NOMO-1 (cell line): ENCODE measurements around the gene MIER2.

Source experiments
- DNase-seq, 2 experiments: peaks; one replicate each; lab custom pipeline; 2025; ENCODE audit not compliant: unreplicated experiment in 2 of 2; lab: John Stamatoyannopoulos, UW

MIER2 gene

DNA sequence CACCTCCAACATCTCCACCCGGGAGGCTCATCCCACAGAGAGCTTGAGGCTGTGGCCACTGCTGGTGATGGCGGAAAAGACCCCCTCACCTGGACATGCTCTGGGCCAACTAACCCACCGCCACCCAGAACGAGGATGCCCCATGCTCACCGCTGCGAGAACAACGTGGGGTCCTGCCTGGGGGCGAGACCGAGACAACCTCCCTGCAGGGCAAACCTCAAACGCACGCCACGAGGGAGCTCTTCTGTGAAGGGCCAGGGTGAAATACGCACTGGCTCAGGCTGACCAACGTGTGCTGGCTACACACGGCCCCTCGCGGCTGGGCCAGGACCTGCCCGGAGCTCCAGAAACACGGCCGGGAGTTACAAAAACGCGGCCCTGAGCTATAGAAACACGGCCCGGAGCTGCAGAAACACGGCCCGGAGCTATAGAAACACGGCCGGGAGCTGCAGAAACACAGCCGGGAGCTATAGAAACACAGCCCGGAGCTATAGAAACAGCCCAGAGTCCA is 34.4 kb downstream of the MIER2 start:
- DNase-seq = no peak

DNA sequence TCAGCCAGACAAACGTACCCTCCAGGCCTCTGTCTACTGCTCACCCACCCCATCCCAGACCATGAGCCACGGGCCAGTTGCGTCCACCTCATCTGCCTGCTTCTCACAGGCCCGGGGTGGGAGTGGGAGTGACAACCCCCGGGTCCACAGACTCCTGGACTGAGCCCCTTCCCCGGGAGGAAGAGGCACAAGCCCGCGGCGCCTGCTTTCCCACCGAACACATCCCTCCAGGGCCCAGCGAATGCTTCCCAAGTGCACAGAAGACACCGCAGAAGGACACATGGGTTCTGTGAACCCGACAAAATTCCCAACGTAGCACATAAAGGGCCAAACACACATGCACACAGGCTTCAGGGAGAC is 35.4 kb downstream of the MIER2 start:
- DNase-seq = no peak

DNA sequence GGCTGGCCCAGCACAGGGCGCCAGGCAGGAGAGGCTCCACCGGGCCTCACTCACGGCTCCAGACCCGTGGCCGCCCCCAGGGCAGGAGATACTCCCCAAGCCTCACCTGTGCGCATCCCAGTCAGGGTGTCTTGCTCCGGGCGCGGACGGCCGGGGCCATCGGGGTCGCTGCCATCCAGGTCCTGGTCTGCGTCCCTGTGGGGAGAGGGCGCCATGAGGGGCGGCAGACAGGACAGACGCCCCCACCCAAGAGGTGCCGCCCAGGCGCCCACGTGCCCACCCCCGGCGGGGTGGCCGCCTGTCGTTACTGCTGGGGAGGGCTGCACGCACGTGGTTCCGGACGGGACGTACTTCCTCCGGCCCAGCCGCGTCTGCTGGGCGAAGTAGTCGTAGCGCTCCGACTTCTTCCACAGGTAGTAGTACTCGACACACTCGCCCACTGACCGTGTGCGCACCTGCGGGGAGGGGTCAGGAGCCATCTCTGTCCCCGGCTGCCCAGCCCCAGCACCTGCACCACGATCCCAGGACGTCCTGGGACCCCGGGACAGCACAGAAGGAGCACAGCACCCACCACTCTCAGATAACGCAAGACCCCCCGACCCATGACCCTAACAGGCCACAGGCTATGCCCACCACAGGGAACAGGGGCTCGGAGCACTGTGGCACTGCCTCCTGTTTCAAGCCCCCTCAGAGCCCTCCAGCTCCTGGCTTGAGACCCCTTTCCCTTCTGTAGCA is 36.0 kb downstream of the MIER2 start:
- no peak for DNase-seq

DNA sequence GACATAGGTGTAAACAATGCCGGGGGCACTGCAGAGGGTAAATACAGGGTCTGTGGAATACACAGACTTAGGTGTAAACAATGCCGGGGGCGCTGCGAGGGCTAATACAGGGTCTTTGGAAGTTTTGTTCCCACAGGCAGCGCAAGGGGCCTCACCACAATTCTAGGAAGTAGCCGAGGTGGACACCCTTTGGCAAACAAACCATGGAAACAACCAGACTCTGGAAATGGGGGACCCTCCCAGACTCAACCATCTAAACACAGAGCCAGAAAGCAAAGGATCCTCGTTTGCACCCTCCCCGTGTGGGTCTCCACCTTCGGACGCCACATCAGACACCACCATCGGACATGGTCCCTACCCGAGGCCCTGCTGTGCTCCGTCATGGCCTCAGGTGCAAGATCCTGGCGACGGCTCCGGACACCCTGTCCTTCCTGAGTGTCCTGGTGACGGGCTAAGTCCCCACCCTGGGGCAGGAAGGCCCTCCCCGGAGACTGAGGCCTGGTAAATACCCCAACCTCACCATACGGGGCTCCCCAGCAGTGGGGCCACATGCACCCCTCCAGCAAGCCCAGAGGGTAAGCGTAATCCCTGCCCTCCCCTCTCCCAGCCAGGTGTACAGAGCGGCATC is 36.7 kb downstream of the MIER2 start:
- DNase-seq = no peak

DNA sequence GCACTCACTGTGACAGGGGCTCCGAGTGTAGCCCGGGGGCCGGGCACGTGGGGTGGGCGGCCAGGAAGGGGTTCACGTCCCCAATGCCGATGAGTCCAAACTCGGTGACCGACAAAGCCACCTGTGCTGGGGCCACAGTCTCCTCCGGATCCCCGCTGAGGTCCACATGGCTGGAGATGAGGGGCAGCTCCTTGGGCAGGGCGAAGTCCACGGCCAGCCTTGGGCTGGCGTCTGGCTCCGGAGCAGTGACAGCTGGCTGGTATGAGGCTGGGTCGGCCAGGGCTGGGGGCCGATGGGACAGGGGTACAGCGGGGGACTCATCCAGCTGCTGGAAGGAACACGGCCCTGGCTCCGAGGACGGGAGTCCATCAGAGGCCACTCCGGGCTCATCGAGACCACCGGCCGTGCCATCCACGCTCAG is 37.5 kb downstream of the MIER2 start:
- DNase-seq = no peak

DNA sequence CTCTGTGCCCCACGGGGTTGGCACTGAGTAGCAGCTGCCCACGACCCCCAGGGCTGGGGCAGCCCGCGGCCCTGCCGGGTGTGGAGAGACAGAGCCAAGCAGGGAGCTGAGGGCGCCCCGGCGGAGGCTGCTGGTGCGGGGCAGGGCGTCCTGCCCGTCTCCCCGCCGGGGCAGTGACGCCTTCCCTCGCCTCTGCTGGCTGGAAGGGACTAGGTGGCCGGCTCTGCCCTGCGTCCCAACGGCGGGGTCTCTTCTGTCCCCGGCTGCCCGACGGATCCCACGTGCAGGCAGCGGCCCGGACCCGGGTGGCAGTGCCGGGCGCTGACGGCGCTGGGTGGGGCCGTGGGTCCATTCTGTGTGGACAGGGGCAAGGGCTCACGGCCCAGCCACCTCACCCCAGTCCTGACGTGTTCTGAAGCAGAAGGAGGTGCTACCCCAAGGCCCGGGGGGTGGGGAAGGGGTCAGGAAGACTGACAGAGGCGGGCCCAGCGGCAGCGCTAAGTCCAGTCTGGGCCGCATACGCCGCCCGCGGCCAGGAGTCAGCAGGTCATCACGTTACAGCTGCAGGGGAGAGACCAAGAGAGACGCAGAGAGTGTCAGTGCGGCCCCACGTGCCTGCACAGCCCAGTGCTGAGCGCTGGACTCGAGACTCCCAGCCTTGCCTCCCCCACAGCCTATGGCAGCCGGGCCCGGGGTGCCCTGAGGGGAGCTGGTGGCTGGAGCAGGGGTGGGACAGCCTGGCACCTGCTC is 38.3 kb downstream of the MIER2 start:
- no peak for DNase-seq

DNA sequence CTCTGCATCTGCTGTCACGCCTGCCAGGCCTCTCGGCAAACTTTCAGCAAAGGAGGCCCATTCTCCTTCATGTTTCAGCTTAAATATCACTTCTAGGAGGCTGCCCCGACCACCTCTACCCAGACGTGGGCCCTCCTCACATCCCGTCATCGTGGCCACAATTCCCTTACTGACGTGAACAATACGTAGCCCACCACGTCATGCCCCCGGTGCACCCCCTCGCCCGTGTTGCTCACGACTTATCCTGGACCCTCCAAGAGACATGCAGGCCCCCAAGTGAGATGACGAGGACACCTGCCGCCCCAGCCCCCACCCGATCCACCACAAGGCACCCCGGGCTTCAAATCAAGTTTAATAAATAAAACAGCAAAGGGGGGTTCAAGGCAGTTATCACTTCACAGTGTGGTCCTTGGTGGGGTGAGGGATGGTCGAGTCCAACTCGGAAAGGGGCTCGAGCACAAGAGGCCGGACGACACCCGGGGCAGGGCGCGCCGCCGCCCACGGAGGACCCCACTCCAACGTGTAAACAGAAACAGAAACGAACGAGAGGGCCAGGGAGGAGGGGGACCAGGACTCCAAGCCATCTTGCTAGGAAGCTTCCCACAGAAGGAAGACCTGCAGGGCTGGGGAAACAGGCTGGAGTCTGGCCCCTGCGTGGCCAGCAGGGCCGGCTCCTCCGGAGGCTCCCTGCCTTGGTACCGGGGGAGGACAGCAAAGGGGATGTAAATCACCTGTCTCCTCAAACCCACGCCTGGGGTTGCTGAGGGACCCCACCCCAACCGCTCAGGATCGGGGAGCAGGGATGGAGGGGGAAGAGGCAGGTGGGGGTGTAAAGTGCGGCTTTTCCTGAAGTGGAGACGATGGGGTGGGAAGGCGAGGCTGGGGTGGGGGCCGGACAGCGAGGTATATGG is 39.1 kb downstream of the MIER2 start:
- DNase-seq = no peak

DNA sequence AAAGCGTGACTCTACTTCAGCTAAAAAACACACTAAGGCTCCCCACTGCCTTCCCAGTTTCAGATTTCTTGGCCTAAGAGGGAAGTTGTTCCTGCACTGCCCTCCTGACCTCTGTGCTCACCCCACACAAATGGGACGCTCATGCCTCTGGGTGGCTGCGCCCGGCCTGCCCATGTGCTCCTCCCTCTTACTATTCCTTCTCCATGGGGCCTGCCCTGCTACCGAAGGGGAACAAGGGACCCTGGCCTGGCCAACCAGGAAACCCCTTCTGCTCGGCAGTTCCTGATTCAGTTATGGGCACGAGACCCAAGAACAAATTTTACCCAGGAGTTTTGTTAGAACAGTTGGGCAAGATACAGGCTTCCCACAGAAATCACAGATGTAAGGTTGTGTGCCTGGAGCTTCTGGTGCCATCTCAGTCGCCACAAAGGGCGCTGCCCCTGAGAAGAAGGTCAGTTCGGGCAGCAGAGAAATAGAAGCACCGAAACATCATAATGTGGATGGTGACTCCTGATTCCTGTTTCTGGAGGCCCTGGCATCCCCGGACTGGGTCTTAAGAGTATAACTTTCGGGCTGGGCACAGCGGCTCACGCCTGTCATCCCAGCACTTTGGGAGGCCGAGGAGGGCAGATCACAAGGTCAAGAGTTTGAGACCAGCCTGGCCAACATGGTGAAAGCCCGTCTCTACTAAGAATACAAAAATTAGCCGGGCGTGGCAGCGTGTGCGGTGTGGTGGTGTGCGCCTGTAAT is 47.9 kb downstream of the MIER2 start:
- DNase-seq = no peak

DNA sequence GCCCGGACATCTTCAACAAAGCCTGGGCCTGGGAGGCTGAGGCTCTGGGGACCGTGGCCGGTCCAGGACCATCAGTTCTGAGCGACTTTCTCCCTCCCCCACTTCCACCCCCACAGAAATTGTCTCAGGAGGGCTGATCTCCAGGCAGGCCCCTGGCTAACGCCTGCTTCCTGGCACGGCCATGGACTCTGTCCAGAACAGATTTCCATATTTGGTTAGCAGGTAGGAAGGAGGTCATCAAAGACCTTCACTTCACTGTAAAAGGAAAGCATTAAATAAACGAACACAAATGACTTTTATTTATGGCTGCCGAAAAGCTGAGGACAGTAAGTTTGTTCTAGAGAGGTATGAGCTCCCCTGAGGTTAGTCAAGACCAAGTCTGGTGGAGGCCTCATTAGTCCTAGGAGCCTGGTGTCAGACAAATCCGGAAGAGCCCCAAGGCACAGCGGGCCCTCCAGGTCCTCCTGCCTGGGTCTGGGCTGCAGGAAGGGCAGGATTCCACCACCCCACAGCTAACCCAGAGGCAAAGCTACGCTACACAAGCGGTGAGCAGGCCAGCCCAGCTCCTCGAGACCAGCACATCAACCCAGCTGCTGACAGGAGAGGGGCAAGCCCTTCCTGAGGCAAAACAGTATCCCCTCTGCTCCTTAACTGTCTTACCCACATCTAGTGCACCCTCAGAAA is 48.8 kb downstream of the MIER2 start:
- no peak for DNase-seq

DNA sequence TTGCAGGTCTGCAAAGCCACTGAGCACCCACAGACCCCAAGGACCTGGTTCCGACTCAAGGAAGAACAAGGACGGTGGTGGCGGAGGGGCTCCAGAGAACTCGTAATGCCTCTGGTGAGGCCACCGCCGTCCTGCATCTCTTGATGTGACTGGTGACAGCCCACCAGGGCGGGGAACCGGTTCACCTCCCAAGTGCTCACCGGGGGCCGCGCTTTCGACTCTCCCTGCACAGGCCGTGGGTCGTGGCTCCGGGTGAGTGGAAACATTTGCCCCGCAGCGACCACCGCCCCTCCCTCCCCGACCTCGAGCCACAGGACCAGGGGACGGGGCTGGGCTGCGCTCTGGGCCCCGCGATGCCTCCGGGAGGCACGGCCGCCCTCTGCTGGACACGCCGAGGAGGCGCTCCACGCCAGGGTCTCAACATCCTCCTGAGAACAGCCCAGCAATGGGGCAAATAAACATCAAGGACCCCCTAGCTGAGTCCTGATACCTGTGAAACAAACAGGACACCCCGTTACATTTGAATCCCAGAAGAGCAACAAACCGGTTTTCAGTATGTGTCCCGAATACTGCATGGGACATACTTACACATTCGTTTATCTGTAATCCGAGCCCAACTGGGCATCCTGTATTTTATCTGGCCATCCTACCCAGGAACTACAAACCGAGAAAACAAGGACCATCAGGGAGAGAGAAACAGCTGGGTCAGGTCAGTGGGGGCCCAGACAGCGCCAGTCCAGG is 49.5 kb downstream of the MIER2 start:
- DNase-seq = no peak

DNA sequence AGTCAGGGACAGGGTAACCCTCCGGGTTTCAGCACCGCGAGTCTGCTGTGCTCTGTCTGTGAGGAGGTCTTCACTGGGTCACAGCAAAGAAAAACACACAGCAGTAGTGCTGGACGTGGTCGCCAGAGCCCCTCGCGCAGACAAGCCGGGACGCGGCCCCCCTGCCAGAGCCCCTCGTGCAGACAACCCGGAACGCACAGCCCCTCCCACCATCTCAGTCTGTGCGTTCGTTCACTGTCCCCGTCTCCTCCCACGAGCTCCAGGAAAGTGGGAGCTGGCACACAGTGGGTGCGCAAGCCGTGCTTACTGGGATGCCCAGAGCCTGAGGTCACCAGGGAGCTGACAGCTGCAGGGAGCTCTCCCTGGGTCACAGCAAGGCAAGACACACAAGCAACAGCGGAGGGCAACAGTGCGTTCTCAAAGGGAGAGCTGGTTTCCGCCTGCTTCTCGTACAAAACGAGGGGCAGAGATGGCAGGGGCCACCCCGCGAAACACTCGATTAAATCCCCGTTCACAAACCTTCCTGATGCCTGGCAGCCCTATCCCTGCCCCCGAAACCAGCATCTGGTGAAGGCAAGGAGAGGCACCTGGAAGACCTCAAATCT is 50.2 kb downstream of the MIER2 start:
- no peak for DNase-seq

DNA sequence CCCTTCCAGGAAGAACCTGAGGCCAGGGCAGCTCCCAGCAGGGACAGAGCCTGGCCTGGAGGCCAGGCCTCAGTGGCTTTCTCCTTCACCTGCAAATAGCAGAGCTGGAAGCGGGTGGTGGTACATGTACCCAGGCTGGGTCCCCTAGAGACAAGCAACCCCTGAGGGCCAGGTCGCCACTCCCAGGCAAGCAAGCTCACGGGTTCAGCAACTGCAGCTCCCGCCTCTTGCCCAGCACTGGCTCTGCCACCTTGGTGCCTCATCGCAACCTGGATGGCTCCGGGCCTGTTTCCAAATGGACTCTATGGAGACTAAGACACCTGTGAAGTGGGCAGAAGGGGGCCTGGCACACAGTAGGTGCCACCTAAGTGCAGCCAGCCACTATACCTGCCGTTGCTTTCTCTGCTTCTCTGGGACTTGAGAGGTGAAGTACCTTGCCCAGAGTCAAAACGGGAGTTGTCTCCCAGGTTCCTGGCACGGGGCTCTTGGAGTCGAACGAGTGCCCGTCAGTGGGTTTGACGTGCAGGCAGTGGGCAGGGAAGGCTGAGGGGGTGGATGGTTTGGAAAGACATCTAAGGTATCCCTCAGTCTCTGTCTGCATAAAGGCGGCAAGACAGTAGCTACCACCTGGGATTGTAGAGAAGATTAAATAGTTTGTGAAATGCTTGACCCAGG is 51.0 kb downstream of the MIER2 start:
- no peak for DNase-seq

DNA sequence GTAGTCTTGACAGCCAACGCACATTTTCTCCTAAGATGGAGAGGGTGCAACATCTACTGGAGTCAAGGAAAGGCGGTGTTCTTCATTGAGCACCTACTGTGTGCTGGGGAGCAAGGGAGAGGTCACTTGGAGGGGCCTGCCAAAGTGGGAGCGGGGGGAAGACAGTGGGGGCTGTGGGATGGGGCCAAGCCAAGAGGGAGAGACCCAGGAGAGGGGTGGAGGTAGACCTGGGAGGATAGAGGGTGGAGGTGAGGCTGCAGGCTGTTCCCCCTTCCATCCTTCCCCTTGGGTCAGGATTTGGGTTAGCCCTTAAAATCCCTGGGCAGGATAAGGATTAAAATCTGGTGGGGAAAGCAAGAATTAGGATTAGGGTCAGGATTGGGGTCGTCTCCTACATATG is 51.6 kb downstream of the MIER2 start:
- no peak for DNase-seq

DNA sequence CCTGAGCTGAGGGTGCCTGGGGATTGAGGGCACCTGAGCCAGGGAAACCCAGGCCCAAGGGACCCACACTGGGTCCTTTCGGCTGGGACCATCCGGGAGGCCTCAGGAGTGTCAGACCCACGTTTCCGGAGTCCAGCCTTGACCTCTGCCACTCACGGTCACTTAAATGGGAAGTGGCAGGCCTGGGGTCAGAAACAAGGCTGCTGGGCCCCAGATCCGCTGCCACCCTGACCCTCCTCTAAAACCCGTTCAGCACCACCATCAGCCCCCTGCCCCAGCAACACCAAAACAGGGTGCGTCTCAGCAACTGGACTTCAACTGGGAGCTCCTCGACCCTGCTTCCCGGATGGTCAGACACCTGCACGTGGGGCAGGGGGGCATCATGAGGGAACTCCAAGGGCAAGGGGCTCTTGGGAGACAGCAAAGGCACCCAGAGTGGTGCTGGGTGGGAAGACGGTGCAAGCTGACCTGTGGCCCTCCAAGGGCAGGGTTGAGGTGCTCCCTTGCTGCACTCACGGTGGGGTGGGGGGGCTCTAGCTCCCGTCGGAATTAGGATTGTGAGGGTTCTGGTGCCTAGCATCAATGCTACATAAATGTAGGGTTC is 52.2 kb downstream of the MIER2 start:
- no peak for DNase-seq

DNA sequence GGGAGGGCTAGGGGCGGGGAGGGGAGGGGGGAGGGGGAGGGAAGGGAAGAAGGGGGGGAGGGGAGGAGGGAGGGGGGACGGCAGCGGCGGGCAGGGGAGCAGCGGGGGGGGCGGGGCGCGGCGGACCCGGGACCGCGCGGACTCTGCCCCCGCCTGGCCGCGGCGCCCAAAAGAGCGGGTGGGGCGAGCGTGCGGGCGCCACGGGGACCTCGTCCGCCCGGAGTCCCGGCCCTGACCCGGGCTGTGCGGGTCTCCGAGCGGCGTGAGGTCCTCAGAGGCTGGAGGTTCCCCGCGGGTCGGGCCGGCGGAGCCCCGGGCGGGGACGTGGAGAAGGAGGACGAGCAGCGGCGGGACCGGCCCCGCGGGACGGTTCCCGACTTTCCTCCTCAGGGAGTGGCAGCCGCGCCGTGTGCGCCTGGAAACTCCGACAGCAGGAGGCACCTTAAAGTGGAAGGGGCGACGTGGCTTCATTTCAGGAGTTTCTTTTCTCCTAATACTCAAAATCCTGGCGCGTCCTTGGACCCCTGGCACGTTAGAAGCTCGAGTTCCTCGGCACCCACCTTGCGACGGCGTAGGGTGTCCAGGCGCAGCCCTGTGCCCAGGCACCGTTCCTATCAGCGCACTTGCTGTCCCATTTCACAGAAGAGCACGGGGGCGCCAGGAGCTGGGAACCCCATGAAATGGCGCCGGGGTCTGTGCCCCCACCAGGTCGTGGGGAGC is 52.9 kb downstream of the MIER2 start:
- DNase-seq = no peak

DNA sequence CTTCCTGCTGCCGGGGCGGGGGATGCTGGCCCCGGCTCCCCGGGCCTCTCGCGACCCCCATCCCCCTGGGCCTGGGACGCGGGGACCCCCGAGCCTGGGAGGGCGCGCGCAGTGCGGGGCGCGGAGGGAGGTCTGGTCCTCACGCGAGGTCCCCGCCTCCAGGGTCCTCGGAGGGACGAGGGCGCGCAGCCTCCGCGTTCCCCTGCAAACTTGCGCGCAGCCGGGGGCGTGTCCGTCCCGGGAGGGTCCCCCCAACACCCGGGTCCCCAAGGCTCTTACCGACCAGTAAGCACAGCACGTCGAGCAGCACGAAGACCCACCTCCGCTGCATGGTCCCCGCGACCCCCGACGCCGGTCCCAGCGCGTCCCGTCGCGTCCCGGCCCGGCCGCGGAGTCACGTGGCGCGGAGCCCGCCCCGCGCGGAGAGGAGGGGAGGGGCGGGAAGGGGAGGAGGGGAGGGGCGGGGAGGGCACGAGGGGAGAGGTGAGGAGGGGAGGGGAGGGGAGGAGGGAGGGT is 53.5 kb downstream of the MIER2 start, which contains the start of gene PLPP2:
TSS of gene PLPP2 (minus strand) at position 398 of the 516 bp plus-strand sequence. CDS start at position 331, 67 bp downstream.
- DNase-seq = no peak
